Urinary bladder (tissue), 4 donors: Measurements from ENCODE around the gene PLA2G10. TPM values are rescaled to one million over a fixed set of nuclear protein-coding genes. Genes with fewer than 3 reads are reported as not detected.

Experiments
- DNase-seq: peaks from one replicate; pipeline ENCODE4 v3.0.0-alpha.2; 2015; ENCODE audit errors: extremely low spot score
- H3K27ac ChIP-seq: one replicate; pipeline ENCODE4 v1.5.1; 2013; ENCODE audit warnings: low read depth, mild to moderate bottlenecking, moderate library complexity
- H3K36me3 ChIP-seq: one replicate; pipeline ENCODE4 v1.6.1; 2013; ENCODE audit warnings: mild to moderate bottlenecking, moderate library complexity; ENCODE audit not compliant: insufficient read depth
- H3K4me1 ChIP-seq: one replicate; pipeline ENCODE4 v1.6.1; 2013; ENCODE audit warnings: mild to moderate bottlenecking, moderate library complexity; ENCODE audit not compliant: insufficient read depth
- H3K4me3 ChIP-seq: one replicate; pipeline ENCODE4 v1.5.1; 2013; ENCODE audit warnings: low read depth, low read length
- WGBS: extraction: QIAGEN DNeasy Blood & Tissue Kit; methylation state at CpG from one replicate; pipeline ENCODE4 v1.1.7; 2013; 5-methylcytosine and 5-hydroxymethylcytosine counted together
- polyA plus RNA-seq: library from polyadenylated mRNA; stranded (reverse); fragments of 200-250 nt; gene quantifications from one replicate; pipeline ENCODE4 v1.2.3, GENCODE V29; 2013
- total RNA-seq: library from RNA; depleted of rRNA; stranded (reverse); fragments of >200 nt; gene quantifications from one replicate; pipeline ENCODE4 v1.2.3, GENCODE V29; 2014
- donor health status: healthy with polysubstance abuse.
- donor health status: healthy.

The PLA2G10 gene
- total and polyA plus RNA-seq, 2 donors, result 0.32 to 1.4 TPM

GRCh38 chr16:14678748-14679497 is 15.2 kb downstream of the PLA2G10 start:
- no peak for DNase-seq
- no peaks in the 10 kb centered on the region for H3K4me1 ChIP-seq
- H3K4me3 ChIP-seq, result no peak overlapping the region
- H3K27ac ChIP-seq, result no peak overlapping the region
- 80% methylated on average over 11 of the region's 11 CpGs for WGBS
- H3K36me3 ChIP-seq, result no peaks in the 10 kb centered on the region

GRCh38 chr16:14677627-14678026 is 16.5 kb downstream of the PLA2G10 start:
- Histone ChIP-seq H3K4me3 (no peak overlapping the region), H3K36me3 (no peaks in the 10 kb centered on the region), H3K27ac (no peak overlapping the region), H3K4me1 (no peaks in the 10 kb centered on the region)
- 91% methylated on average over 5 of the region's 5 CpGs for WGBS
- no peak for DNase-seq

DNA sequence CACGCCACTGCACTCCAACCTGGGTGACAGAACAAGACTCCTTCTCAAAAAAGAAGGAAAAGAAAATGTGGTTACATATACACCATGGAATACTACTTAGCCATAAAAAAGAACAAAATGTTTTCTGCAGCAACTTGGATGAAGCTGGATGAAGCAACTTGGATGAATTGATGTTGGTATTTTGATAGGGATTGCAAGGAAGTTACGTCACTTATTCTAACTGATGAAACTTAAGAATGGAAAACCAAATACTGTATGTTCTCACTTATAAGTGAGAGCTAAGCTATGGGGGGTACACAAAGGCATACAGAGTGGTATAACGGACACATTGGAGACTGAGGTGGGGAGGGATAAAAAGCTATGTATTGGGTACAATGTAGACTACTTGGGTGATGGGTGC is 17.5 kb downstream of the PLA2G10 start:
- Histone ChIP-seq H3K36me3 (no peaks in the 10 kb centered on the region), H3K4me3 (no peak overlapping the region), H3K27ac (no peak overlapping the region), H3K4me1 (no peaks in the 10 kb centered on the region)
- DNase-seq, result no peak
- WGBS, result 86% methylated on average over 3 of the region's 3 CpGs

- Histone ChIP-seq H3K4me3 (no peak overlapping the region), H3K4me1 (no peaks in the 10 kb centered on the region), H3K27ac (no peak overlapping the region), H3K36me3 (no peaks in the 10 kb centered on the region)
- 58% methylated on average over 7 of the region's 7 CpGs for WGBS
- DNase-seq, result no peak
These were observed 21.6 kb downstream of the PLA2G10 start for GRCh38 chr16:14672403-14672971.

DNA sequence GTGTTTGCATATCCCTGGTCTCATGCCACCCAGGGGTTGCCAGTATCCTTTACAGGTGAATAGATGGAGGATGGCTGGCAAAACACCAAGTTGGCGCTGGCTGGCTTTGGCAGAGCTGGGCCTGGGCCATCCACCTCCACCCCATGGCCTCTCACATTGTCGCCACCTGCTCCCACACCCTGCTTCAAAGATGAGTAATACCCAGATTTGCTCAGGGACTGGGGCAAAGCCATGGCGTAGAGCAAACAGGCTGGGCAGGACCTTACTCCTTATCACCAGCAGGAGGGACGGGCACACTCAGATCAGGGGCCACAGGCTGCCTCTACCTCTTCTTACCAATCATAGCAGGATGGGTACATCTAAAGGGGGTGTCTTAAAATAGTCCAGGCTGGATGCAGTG is 24.3 kb downstream of the PLA2G10 start:
- H3K4me3 ChIP-seq, result no peak overlapping the region
- H3K27ac ChIP-seq, result no peak overlapping the region
- 83% methylated on average over 4 of the region's 4 CpGs for WGBS
- H3K4me1 ChIP-seq, result no peaks in the 10 kb centered on the region
- DNase-seq, result no peak
- peaks cover 1% of the 10 kb centered on the region for H3K36me3 ChIP-seq

DNA sequence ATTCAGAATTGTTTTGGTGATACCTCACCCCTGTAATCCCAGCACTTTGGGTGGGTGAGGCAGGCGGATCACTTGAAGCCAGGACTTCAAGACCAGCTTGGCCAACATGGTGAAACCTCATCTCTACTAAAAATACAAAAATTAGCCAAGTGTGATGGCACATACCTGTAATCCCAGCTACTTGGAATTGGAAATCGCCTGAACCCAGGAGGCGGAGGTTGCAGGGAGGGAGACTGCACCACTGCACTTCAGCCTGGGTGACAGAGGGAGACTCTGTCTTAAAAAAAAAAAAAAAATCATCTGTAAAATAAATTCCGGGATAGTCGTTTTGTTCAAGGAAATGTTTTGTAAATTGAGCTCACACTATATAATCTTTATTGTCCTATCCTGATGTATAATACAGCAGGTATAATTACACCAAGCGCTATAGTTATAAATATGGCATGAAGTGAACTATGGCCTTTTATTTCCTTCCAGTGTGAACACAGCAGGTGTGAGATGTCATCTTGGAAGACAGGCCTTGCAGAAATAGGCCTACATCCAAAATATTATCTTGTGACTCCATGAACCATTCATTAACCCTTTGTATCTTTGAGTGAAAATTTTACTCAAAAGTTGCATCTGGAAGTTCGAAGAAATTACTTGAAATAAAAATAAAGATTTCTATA is 25.4 kb downstream of the PLA2G10 start:
- H3K27ac ChIP-seq, result no peak overlapping the region
- no peaks in the 10 kb centered on the region for H3K4me1 ChIP-seq
- peaks cover 5% of the 10 kb centered on the region for H3K36me3 ChIP-seq
- DNase-seq, result no peak
- 70% methylated on average over 7 of the region's 7 CpGs for WGBS
- H3K4me3 ChIP-seq, result no peak overlapping the region

GRCh38 chr16:14667347-14668266 is 26.5 kb downstream of the PLA2G10 start:
- 84% methylated on average over 16 of the region's 16 CpGs for WGBS
- no peaks in the 10 kb centered on the region for H3K4me1 ChIP-seq
- DNase-seq, result no peak
- no peak overlapping the region for H3K4me3 ChIP-seq
- peaks cover 5% of the 10 kb centered on the region for H3K36me3 ChIP-seq
- no peak overlapping the region for H3K27ac ChIP-seq

GRCh38 chr16:14658063-14658462 is 36.0 kb downstream of the PLA2G10 start:
- H3K27ac ChIP-seq, result no peak overlapping the region
- H3K4me1 ChIP-seq, result no peaks in the 10 kb centered on the region
- DNase-seq, result no peak
- no peak overlapping the region for H3K4me3 ChIP-seq
- WGBS, result 90% methylated on average over 2 of the region's 2 CpGs
- H3K36me3 ChIP-seq, result no peaks in the 10 kb centered on the region

DNA sequence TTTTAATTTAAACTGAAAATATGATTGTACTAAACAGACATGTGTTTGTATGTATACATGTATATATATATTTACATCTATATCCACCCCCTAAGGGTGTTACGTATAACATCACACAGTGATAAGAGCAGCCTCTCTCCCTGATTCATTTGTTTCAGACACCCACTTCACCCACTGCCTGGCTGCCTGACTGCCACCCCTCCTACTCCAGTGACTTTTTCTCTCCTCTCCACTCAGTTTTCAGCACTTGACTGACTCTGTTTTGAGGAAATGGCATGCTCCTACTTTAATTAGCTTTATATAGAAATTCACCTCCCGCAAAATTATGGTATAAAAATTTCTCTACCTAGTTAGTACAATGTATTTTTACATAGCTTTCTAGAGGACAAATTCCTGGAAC is 41.4 kb downstream of the PLA2G10 start:
- no peak overlapping the region for H3K4me3 ChIP-seq
- peaks cover 3% of the 10 kb centered on the region for H3K36me3 ChIP-seq
- no peaks in the 10 kb centered on the region for H3K4me1 ChIP-seq
- DNase-seq, result no peak
- 93% methylated on average over 2 of the region's 2 CpGs for WGBS
- H3K27ac ChIP-seq, result no peak overlapping the region

DNA sequence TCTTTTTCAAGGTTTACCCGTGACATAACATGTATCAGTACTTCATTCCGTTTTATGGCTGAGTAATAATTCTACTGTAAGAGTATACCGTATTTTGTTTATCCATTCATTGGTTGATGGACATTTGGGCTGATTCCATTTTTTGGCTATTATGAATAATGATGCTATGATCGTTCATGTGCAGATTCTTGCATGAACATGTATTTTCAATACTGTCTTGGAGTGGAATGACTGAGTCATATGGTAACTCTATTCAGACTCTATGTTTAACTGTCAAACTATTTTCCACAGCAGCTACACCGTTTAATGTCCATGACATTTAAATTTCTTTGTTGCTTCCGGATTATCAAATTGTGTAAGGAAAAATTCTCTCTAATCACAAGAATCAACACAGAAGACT is 43.5 kb downstream of the PLA2G10 start:
- H3K27ac ChIP-seq, result no peak overlapping the region
- no peak overlapping the region for H3K4me3 ChIP-seq
- 79% methylated on average over 6 of the region's 6 CpGs for WGBS
- no peak for DNase-seq
- H3K36me3 ChIP-seq, result peaks cover 9% of the 10 kb centered on the region
- no peaks in the 10 kb centered on the region for H3K4me1 ChIP-seq

DNA sequence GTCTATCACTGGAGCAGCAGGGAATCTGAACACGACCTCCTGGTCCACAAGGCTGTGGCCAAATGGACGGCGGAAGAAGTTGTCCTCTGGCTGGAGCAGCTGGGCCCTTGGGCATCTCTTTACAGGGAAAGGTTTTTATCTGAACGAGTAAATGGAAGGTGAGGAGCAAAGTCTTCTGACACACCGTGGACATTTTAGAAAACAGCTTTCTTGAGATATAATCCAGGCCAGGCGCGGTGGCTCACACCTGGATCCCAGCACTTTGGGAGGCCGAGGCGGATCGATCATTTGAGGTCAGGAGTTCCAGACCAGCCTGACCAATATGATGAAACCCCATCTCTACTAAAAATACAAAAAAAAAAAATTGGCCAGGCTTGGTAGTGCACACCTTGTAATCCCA is 44.3 kb downstream of the PLA2G10 start:
- DNase-seq, result no peak
- Histone ChIP-seq H3K36me3 (peaks cover 9% of the 10 kb centered on the region), H3K4me1 (no peaks in the 10 kb centered on the region), H3K4me3 (no peak overlapping the region), H3K27ac (no peak overlapping the region)
- WGBS, result 94% methylated on average over 10 of the region's 10 CpGs

GRCh38 chr16:14641926-14642325 is 52.2 kb downstream of the PLA2G10 start:
- WGBS, result 95% methylated on average over 7 of the region's 7 CpGs

DNA sequence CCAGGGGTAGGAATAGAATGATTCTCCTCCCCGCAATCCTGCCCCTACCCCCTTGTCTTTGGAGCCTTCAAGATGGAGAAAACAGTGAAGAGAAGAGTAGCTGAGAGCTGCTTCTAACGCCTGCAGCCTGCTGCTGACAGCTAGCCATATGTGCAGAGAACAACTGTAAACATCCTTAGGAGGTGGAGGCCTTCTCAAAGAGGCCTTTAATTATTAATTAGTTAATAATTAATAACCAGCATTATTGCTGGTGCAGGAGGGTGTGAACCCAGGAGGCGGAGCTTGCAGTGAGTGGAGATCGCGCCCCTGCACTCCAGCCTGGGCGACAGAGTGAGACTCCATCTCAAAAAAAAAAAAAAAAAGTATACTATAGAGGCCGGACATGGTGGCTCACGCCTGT is 52.9 kb downstream of the PLA2G10 start:
- 96% methylated on average over 8 of the region's 8 CpGs for WGBS
- Histone ChIP-seq H3K27ac (no peak overlapping the region), H3K4me1 (peaks cover 1% of the 10 kb centered on the region), H3K36me3 (peaks cover 4% of the 10 kb centered on the region), H3K4me3 (no peak overlapping the region)
- no peak for DNase-seq

More at GRCh38 chr16:14641926-14642325, 52.2 kb downstream of the PLA2G10 start:
- Histone ChIP-seq H3K4me3 (no peak overlapping the region), H3K4me1 (peaks cover 1% of the 10 kb centered on the region), H3K27ac (no peak overlapping the region), H3K36me3 (peaks cover 4% of the 10 kb centered on the region)
- no peak for DNase-seq
